Ovary (tissue), 3 donors: Measurements from ENCODE around the gene SMAD9.

Experiments
- CTCF ChIP-seq, 3 donors: fragments of 450-650 bp in 2 of 3; fragments of 200-600 bp in 1 of 3; IDR thresholded peaks; one replicate each; pipeline versions ENCODE4 v1.5.1 to v1.8.0; 2016 to 2022; ENCODE audit warnings: antibody characterized with exemption in 3 of 3, mild to moderate bottlenecking in 1 of 3
- EP300 ChIP-seq: sonication (generic); formaldehyde crosslinking; IDR thresholded peaks from one replicate; pipeline ENCODE4 v1.6.1; 2017; ENCODE audit warnings: antibody characterized with exemption
- POLR2A ChIP-seq: fragments of 450-650 bp; IDR thresholded peaks from one replicate; pipeline ENCODE4 v1.6.1; 2017; ENCODE audit warnings: antibody characterized with exemption, mild to moderate bottlenecking, moderate library complexity
- donor health status: DM: no; HTN: no; CAD: no.

- TF ChIP-seq CTCF (IDR thresholded peaks at IDR 0.05) (no peak), EP300 (no peak), POLR2A (no peak)
Measured at GRCh38 chr13:36819739-36820090, 100.3 kb downstream of the SMAD9 start.
